NT2/D1 (cell line): Measurements from ENCODE around the gene MCTP1.

Experiments
- YY1 ChIP-seq: IDR thresholded peaks from 2 replicates; pipeline ENCODE4 v1.6.1; 2011; ENCODE audit not compliant: insufficient read length, insufficient read depth
- ZNF274 ChIP-seq: IDR thresholded peaks from 2 replicates; pipeline ENCODE4 v1.6.1; 2011; ENCODE audit warnings: mild to moderate bottlenecking, low read depth, low read length

GRCh38 chr5:95284572-95285408 is at the start of gene MCTP1:
- TF ChIP-seq YY1, result no peak
- TF ChIP-seq ZNF274, result no peak
